ENCODE results near the gene SSBP3. TPM values are rescaled to one million over a fixed set of nuclear protein-coding genes. Genes with fewer than 3 reads are reported as not detected.
A peak's percentile ranks its signal among the peaks of the same experiment; 100 is the strongest.

Gene SSBP3
- total RNA-seq, 2 experiments from 2014 or later, result 109 to 111 TPM

DNA sequence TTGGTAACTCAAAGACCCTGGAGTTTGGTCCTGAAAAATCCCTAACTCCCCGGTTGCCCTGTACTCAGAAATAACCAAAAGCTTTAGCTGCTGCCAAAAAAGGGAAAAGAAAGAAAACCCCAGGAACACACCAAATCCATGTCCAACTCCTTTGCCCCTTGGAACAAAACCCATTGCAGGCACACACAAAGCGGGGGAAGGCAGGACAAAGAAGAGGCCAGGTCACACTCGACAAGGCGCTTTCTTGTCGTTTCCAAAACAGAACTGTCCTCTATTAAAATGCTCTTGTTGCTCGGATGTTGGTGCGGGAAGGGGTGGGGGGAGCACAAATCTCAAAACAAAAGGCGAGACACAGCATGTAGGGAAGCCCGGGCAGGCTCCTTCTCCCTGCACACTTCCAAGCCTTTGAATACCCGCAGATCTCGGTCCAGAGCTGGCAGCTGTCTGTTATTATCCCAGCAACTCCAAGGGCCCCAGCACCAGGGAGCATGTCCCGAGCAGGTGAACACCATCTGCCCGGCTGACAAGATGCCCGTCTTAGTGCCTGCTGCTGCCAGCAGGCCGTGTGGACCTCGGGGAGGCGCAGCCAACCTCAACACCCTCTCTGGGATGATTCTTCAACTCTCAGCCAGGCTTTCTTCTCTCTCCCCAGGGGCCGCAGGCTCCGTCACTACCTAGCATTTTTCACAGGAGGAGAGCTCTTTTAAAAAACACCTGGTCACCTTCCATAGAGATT lies 96.4 kb downstream of the SSBP3 start:
- peak overlapping the region; percentile 57 for H3K4me3 Mint-ChIP-seq
- POLR2A ChIA-PET, result interaction anchor here (0.9 to 1.7 kb wide), 2 partner anchors 24 to 106 kb away, joined by 3 read pairs; no protein-coding TSS in a partner anchor

DNA sequence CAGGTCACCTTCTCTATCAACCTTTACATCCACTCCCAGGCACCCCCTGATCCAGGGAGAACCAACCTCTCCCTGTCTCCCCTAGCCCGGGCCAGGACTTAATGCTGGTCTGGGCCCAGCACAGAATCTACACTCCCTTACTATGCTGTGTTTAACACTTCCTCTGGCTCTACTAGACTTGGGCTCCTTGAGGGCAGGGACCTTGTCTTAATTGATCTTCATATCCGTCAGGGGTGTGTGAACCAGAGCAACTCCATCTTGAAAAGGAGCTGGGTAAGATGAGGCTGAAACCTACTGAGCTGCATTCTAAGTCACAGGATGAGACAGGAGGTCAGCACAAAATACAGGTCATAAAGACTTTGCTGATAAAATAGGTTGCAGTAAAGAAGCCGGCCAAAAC lies 98.9 kb downstream of the SSBP3 start:
- Mint-ChIP-seq H3K27ac (no peak overlapping the region), H3K27me3 (ENCODE audit: low read depth) (no peaks in the 10 kb centered on the region), H3K4me3 (no peak overlapping the region), H3K4me1 (ENCODE audit: low read depth) (peaks cover 72% of the 10 kb centered on the region), H3K36me3 (ENCODE audit: low read depth) (peaks cover 19% of the 10 kb centered on the region), H3K9me3 (ENCODE audit: insufficient read depth) (no peaks in the 10 kb centered on the region)
- ChIA-PET CTCF (no interaction called here), POLR2A (no interaction called here)
- DNase-seq (no peak), ATAC-seq (no peak)

More for the DNA sequence above, 96.4 kb downstream of the SSBP3 start:
- CTCF ChIA-PET, result interaction anchor here (1.0 to 1.5 kb wide), 4 partner anchors 11 to 492 kb away, joined by 3 to 7 read pairs (median 4); no protein-coding TSS in a partner anchor
- peaks cover 19% of the 10 kb centered on the region for H3K36me3 Mint-ChIP-seq (ENCODE audit: low read depth)
- H3K9me3 Mint-ChIP-seq (ENCODE audit: insufficient read depth), result no peaks in the 10 kb centered on the region
- DNase-seq (no peak), ATAC-seq (no peak)
- H3K4me1 Mint-ChIP-seq (ENCODE audit: low read depth), result peaks cover 67% of the 10 kb centered on the region
- H3K27ac Mint-ChIP-seq, result peak overlapping the region; percentile 79
- H3K27me3 Mint-ChIP-seq (ENCODE audit: low read depth), result no peaks in the 10 kb centered on the region

DNA sequence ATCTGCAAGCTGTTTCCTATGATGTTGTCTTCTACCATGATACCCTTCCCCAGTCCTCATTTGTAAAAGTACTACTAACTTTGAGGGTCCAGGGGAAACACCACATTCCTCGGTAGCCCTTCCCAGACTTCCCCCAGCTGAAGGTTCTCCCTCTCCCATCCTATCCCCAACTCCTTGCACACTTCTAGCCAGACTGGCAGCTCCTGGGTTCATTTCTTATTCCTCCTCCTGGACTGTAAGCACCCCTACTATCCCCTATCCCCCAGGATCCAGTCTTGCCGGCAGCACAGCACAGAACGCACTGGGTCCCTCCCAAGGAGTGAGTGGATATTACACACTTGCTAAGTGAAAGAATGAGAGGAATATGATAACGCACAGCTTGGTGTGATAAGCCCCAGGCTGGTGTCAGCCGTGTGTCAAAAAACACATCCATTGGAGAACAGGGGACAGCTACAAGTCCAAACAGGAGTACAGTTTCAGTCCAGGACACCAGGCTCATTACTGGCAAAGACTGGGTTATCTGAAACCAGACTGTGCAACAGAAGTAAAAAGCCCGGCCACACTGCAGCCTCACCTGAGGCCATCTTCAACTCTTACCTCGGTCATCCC lies 100.2 kb downstream of the SSBP3 start:
- POLR2A ChIA-PET, result no interaction called here
- H3K9me3 Mint-ChIP-seq (ENCODE audit: insufficient read depth), result no peaks in the 10 kb centered on the region
- H3K27ac Mint-ChIP-seq, result no peak overlapping the region
- H3K4me3 Mint-ChIP-seq, result no peak overlapping the region
- peaks cover 73% of the 10 kb centered on the region for H3K4me1 Mint-ChIP-seq (ENCODE audit: low read depth)
- ATAC-seq, result no peak
- peaks cover 14% of the 10 kb centered on the region for H3K36me3 Mint-ChIP-seq (ENCODE audit: low read depth)
- CTCF ChIA-PET, result no interaction called here
- no peak for DNase-seq
- no peaks in the 10 kb centered on the region for H3K27me3 Mint-ChIP-seq (ENCODE audit: low read depth)

DNA sequence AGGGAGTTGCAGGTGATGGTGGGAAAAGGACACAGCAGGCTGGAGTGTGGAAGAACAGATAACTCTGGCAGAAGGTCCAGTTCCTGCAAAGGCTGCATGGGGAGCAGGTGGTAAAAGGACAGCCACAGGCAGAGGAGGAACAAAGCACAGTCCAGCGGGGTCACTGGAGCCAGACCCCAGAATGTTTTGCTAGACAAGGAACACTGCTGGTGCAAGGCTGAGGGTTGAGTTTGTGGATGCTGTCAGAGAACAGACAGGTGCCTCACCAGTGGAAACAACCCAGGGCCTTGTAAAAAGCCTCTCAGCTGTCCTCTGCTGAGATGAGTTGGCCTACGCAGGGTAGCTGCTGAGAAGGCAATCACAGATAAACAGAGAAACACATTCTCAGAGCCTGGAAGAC lies 101.7 kb downstream of the SSBP3 start:
- POLR2A ChIA-PET, result no interaction called here
- H3K36me3 Mint-ChIP-seq (ENCODE audit: low read depth), result peaks cover 11% of the 10 kb centered on the region
- H3K27ac Mint-ChIP-seq, result no peak overlapping the region
- H3K9me3 Mint-ChIP-seq (ENCODE audit: insufficient read depth), result no peaks in the 10 kb centered on the region
- DNase-seq (no peak), ATAC-seq (no peak)
- peaks cover 70% of the 10 kb centered on the region for H3K4me1 Mint-ChIP-seq (ENCODE audit: low read depth)
- no peaks in the 10 kb centered on the region for H3K27me3 Mint-ChIP-seq (ENCODE audit: low read depth)
- H3K4me3 Mint-ChIP-seq, result no peak overlapping the region
- CTCF ChIA-PET, result interaction anchor here (1.1 to 1.4 kb wide), 2 partner anchors 17 to 29 kb away, joined by 3 read pairs; no protein-coding TSS in a partner anchor

DNA sequence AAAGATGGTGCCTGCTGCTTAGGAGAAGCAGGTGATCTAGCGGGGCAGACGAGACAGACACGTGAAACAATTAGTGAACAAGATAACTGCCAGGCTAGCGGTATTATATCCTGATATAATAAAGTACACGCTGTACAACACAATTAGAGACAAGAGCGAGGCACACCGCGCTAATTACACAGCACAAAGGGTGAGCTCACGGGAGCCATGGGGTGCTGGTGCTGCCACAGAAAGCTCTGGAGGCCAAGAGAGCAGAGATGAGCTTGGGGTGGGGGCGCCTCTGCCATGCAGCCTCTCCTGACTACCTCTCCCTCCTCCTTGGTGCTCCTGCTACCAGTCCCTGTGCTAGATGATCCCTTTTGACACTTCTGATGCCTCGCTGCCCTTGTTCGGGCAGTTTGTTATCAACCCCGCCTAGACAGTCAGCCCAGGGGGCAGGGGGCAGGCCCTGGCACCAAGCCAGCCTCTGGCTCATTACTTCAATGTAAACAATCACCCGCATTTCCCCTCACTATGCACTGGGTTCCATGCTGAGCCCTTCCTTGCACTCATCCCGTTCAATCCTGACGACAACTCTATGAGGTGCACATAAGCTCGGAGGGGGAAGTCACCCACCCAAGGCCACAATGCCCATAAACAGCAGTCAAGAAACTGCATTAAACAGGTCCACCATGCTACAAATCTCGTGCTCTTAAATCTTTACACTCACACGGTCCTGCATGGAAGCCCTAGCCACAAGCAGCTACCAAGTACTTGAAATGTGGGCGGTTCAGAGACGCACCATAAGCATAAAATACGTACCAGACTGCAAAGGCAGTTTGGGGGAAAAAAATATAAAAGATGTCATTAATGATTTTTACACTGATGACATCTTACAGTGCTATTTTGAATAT lies 103.0 kb downstream of the SSBP3 start:
- CTCF ChIA-PET, result interaction anchor here (0.6 to 1.2 kb wide), 3 partner anchors 8 to 31 kb away, joined by 3 read pairs; no protein-coding TSS in a partner anchor
- H3K27me3 Mint-ChIP-seq (ENCODE audit: low read depth), result no peaks in the 10 kb centered on the region
- DNase-seq (no peak), ATAC-seq (no peak)
- no peak overlapping the region for H3K4me3 Mint-ChIP-seq
- POLR2A ChIA-PET, result no interaction called here
- no peaks in the 10 kb centered on the region for H3K9me3 Mint-ChIP-seq (ENCODE audit: insufficient read depth)
- H3K4me1 Mint-ChIP-seq (ENCODE audit: low read depth), result peaks cover 74% of the 10 kb centered on the region
- H3K36me3 Mint-ChIP-seq (ENCODE audit: low read depth), result peaks cover 6% of the 10 kb centered on the region
- H3K27ac Mint-ChIP-seq, result peak overlapping the region; percentile 53

DNA sequence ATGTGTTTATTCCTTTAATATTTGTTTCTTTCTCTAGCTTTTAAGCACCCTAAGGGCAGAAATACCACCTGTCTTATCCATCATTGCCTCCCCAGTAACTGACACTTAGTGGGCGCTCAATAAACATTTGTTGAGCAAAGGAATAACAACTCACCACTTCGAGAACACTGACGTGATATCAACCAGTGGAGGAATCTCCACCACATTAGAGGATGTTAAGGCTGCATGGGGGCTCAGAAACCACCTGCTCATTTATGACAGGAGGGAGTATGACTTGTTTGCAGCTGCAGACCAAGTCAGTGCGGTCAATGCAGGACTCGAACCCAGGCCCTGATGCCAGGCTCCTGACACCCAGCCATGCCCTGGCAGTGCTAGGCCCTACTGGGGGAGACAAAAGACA lies 103.6 kb downstream of the SSBP3 start:
- Mint-ChIP-seq H3K27ac (no peak overlapping the region), H3K4me1 (ENCODE audit: low read depth) (peaks cover 79% of the 10 kb centered on the region), H3K4me3 (no peak overlapping the region), H3K27me3 (ENCODE audit: low read depth) (no peaks in the 10 kb centered on the region), H3K9me3 (ENCODE audit: insufficient read depth) (no peaks in the 10 kb centered on the region), H3K36me3 (ENCODE audit: low read depth) (peaks cover 4% of the 10 kb centered on the region)
- POLR2A ChIA-PET, result no interaction called here
- no peak for DNase-seq
- no peak for ATAC-seq
- CTCF ChIA-PET, result interaction anchor here (1.2 kb wide), 1 partner anchor 9 kb away, joined by 3 read pairs; no protein-coding TSS in a partner anchor

DNA sequence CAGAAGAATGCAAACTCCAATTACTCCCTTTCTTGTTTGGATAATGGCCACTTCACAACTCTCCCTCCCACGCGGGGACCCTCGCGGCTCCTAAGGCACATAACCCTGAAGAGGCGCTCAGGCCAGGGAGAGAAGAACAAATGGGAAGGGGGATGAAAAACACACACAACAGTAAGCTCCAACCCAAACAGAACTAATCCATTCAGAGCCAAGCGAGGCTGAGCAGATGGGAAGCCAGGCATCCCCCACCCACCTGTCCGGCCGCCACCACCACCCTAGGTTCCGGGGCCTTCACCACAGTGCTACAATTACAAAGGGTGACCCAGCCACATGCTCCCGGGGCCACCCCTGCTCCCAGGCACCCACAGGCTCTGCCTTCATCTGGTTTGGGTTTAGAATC lies 104.7 kb downstream of the SSBP3 start:
- CTCF ChIA-PET, result no interaction called here
- H3K27ac Mint-ChIP-seq, result no peak overlapping the region
- DNase-seq (no peak), ATAC-seq (no peak)
- H3K9me3 Mint-ChIP-seq (ENCODE audit: insufficient read depth), result no peaks in the 10 kb centered on the region
- peaks cover 4% of the 10 kb centered on the region for H3K36me3 Mint-ChIP-seq (ENCODE audit: low read depth)
- H3K4me1 Mint-ChIP-seq (ENCODE audit: low read depth), result peaks cover 74% of the 10 kb centered on the region
- POLR2A ChIA-PET, result no interaction called here
- no peaks in the 10 kb centered on the region for H3K27me3 Mint-ChIP-seq (ENCODE audit: low read depth)
- no peak overlapping the region for H3K4me3 Mint-ChIP-seq

DNA sequence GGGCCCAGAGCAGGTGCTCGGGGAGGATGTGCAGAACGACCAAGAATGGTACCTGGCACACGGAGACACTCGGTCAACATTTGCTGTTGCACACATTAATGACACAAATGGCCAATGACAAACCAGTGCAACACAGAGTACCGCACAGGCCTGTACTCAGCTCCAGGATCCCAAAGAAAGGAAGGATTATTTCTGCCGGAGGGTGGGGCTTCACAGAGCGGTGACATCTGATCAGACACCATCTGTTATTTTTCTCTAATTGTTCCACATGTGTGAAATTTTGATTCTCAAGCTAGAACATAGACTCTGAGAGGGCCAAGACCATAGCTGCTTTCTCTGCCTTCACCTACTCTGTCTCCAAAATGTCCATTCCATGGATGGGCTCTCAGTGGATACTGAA lies 105.8 kb downstream of the SSBP3 start:
- ATAC-seq, result no peak
- Mint-ChIP-seq H3K27ac (no peak overlapping the region), H3K4me3 (no peak overlapping the region), H3K9me3 (ENCODE audit: insufficient read depth) (no peaks in the 10 kb centered on the region), H3K27me3 (ENCODE audit: low read depth) (no peaks in the 10 kb centered on the region), H3K4me1 (ENCODE audit: low read depth) (peaks cover 80% of the 10 kb centered on the region), H3K36me3 (ENCODE audit: low read depth) (peaks cover 4% of the 10 kb centered on the region)
- no peak for DNase-seq
- CTCF ChIA-PET, result interaction anchor here (0.7 to 1.4 kb wide), 3 partner anchors 9 to 189 kb away, joined by 3 to 5 read pairs (median 3); no protein-coding TSS in a partner anchor
- POLR2A ChIA-PET, result no interaction called here

DNA sequence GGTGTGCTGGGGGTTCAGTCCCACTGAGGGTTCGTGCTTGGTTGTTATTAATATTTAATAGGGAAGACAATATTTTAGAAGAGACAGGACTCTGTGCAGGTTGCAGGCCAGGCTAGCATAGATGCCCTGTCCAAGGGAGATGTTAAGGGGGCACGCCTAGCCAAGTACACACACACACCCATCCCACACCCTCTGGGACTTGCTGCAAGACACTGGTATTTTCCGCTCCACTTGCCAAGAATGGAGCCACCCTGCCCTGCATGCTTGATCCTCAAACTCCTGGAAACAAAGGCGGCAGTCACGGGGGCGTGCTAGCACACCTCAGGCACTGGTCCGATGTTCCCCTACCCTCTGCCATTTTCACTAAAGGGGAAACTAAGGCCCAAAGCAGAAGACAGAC lies 107.2 kb downstream of the SSBP3 start:
- POLR2A ChIA-PET, result interaction anchor here (1.0 kb wide), 1 partner anchor 8 kb away, joined by 3 read pairs; no protein-coding TSS in a partner anchor
- CTCF ChIA-PET, result interaction anchor here (0.8 to 1.4 kb wide), 2 partner anchors 8 to 10 kb away, joined by 3 to 5 read pairs; no protein-coding TSS in a partner anchor
- Mint-ChIP-seq H3K36me3 (ENCODE audit: low read depth) (peaks cover 6% of the 10 kb centered on the region), H3K4me3 (no peak overlapping the region), H3K4me1 (ENCODE audit: low read depth) (peaks cover 85% of the 10 kb centered on the region), H3K27me3 (ENCODE audit: low read depth) (no peaks in the 10 kb centered on the region), H3K9me3 (ENCODE audit: insufficient read depth) (no peaks in the 10 kb centered on the region), H3K27ac (peak overlapping the region; percentile 77)
- no peak for DNase-seq
- no peak for ATAC-seq

DNA sequence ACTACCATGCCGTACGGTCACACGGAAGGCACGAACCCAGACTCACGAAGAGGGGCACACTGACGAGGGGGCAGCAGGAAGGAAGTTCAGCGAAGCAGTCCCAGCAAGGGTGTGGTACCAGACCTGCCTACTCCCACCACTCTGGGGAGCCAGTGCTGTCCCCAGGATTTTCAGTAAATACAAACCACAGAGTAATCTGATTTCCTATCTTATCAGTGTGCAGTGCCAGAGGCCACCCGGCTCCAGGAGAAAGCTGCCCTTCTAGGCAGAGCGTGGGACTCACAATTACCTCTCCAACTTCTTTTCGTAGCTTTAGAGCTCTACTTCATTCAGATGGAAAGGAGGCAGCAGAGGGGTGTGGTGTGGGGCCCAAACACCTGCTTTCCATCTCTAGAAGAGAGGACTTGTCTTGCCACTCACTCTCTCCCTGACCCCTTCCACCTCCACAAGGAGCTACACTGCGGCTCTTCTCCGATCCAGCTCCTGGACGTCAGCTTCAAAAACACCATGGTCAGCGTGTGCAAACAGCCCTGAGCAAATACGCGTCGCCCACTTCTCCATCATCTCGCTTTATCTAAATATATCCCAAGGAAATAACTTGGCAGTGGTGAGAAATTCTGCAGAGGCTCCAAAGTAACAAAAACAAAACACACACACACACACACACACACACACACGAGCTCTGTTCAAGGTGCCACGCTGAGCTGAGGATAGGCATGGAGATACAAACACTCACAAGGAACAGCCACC lies 107.7 kb downstream of the SSBP3 start:
- Mint-ChIP-seq H3K36me3 (ENCODE audit: low read depth) (peaks cover 3% of the 10 kb centered on the region), H3K27me3 (ENCODE audit: low read depth) (no peaks in the 10 kb centered on the region), H3K4me1 (ENCODE audit: low read depth) (peaks cover 81% of the 10 kb centered on the region), H3K9me3 (ENCODE audit: insufficient read depth) (no peaks in the 10 kb centered on the region), H3K27ac (peak overlapping the region; percentile 77), H3K4me3 (no peak overlapping the region)
- ChIA-PET POLR2A (interaction anchor here (1.3 kb wide), 1 partner anchor 10 kb away, joined by 4 read pairs; no protein-coding TSS in a partner anchor), CTCF (interaction anchor here (0.8 to 1.1 kb wide), 2 partner anchors 11 kb away, joined by 3 read pairs; no protein-coding TSS in a partner anchor)
- ATAC-seq (peak; percentile 30), DNase-seq (no peak)

Measured in activated CD8-positive, alpha-beta T cell treated with anti-CD3 and anti-CD28 coated beads, Interleukin-2, amount 10 ng/mL, durations not matched to agents 7 days and 5 days (primary cell).